Smooth muscle cell (in vitro differentiated cells): ENCODE measurements around the gene SKAP1. TPM values are rescaled to one million over a fixed set of nuclear protein-coding genes. Genes with fewer than 3 reads are reported as not detected.

Source experiments
- DNase-seq: peaks from one replicate; lab custom pipeline; 2025; ENCODE audit not compliant: unreplicated experiment; lab: John Stamatoyannopoulos, UW
- H2AFZ ChIP-seq: fragments of 200-600 bp; sonication (generic); 2 replicates; pipeline ENCODE4 v1.6.0; 2016; ENCODE audit warnings: antibody characterized with exemption, low read depth, mild to moderate bottlenecking
- H3F3A ChIP-seq: fragments of 200-600 bp; sonication (generic); 2 replicates; pipeline ENCODE4 v1.6.0; 2017; ENCODE audit warnings: antibody characterized with exemption, low read depth
- H3K27ac ChIP-seq: fragments of 200-600 bp; sonication (generic); 2 replicates; pipeline ENCODE4 v1.5.1; 2016; ENCODE audit warnings: low read depth, mild to moderate bottlenecking
- H3K27me3 ChIP-seq: fragments of 200-600 bp; sonication (generic); 2 replicates; pipeline ENCODE4 v1.6.1; 2016; ENCODE audit warnings: low read depth, mild to moderate bottlenecking
- H3K36me3 ChIP-seq: fragments of 200-600 bp; sonication (generic); 2 replicates; pipeline ENCODE4 v1.5.1; 2016; ENCODE audit warnings: low read depth
- H3K4me1 ChIP-seq: fragments of 200-600 bp; sonication (generic); 2 replicates; pipeline ENCODE4 v1.5.1; 2016; ENCODE audit warnings: low read depth
- H3K4me2 ChIP-seq: fragments of 200-600 bp; sonication (generic); 2 replicates; pipeline ENCODE4 v1.6.0; 2016; ENCODE audit warnings: mild to moderate bottlenecking
- H3K4me3 ChIP-seq: fragments of 200-600 bp; sonication (generic); 2 replicates; pipeline ENCODE4 v1.5.1; 2016; ENCODE audit warnings: mild to moderate bottlenecking
- H3K79me2 ChIP-seq: fragments of 200-600 bp; sonication (generic); 2 replicates; pipeline ENCODE4 v1.6.0; 2016; ENCODE audit warnings: low read depth, mild to moderate bottlenecking
- H3K9ac ChIP-seq: fragments of 200-600 bp; sonication (generic); 2 replicates; pipeline ENCODE4 v1.6.0; 2016; ENCODE audit warnings: low read depth
- H3K9me3 ChIP-seq: fragments of 200-600 bp; sonication (generic); replicated peaks from 2 replicates; pipeline ENCODE4 v1.5.1; 2016; ENCODE audit warnings: low read depth
- H4K20me1 ChIP-seq: fragments of 200-600 bp; sonication (generic); 2 replicates; pipeline ENCODE4 v1.6.0; 2016; ENCODE audit warnings: low read depth
- CTCF ChIP-seq: fragments of 200-600 bp; sonication (generic); IDR thresholded peaks from 2 replicates; pipeline ENCODE4 v1.5.1; 2017; ENCODE audit warnings: borderline replicate concordance, mild to moderate bottlenecking, antibody characterized with exemption; ENCODE audit not compliant: insufficient read depth, poor library complexity, severe bottlenecking
- WGBS: methylation state at CpG from one replicate; pipeline ENCODE4 v1.1.7; 2016; ENCODE audit warnings: low lambda C conversion rate; 5-methylcytosine and 5-hydroxymethylcytosine counted together
- polyA plus RNA-seq: library from polyadenylated mRNA; unstranded; fragments of >200 nt; fragmentation: Nextera tagmentation; extraction: Ambion mirVana; gene quantifications from 2 replicates; pipeline ENCODE4 v1.2.1, GENCODE V29; 2016
- total RNA-seq: library from RNA; depleted of rRNA; stranded (reverse); fragments of >200 nt; gene quantifications from 2 replicates; pipeline ENCODE4 v1.2.3, GENCODE V29; 2014

The SKAP1 gene
- total and polyA plus RNA-seq, 2 experiments from 2014 or later = not detected

- H3K9me3 ChIP-seq = no peaks in the 10 kb centered on the region
- no peaks in the 10 kb centered on the region for H3K79me2 ChIP-seq
- no peaks in the 10 kb centered on the region for H4K20me1 ChIP-seq
- H3K27me3 ChIP-seq = peaks cover 58% of the 10 kb centered on the region
- H3K27ac ChIP-seq = no peak overlapping the region
- H3K4me3 ChIP-seq = no peak overlapping the region
- H2AFZ ChIP-seq = no peak overlapping the region
- TF ChIP-seq CTCF = no peak
- no peak for DNase-seq
- H3K4me1 ChIP-seq = no peaks in the 10 kb centered on the region
- H3K36me3 ChIP-seq = no peaks in the 10 kb centered on the region
- H3K9ac ChIP-seq = no peak overlapping the region
- 78% methylated on average over 2 of the region's 2 CpGs for WGBS
- no peak overlapping the region for H3K4me2 ChIP-seq
- no peaks in the 10 kb centered on the region for H3F3A ChIP-seq
Observed at GRCh38 chr17:48356866-48357265, 73.1 kb downstream of the SKAP1 start.

DNA sequence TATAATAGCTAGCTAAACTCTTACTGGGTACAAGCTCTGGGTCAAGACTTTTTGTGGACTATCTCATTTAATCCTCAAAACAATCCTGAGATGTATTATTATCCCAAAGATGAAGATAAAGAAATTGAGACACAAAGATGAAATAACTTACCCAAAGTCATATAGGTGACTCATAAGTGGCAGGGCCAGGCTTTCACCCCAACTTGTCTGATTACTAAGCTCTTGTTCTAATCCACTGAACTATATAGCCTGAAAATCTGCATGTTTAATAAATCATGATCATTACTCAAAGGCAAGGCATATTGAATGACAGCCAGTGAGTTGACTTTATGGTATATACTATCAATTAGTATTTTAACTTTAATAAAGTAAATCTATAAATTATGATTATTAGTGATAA lies 77.4 kb downstream of the SKAP1 start:
- Histone ChIP-seq H3K4me2 (no peak overlapping the region), H4K20me1 (no peaks in the 10 kb centered on the region), H3K9ac (no peak overlapping the region), H2AFZ (no peak overlapping the region), H3F3A (no peaks in the 10 kb centered on the region), H3K79me2 (no peaks in the 10 kb centered on the region), H3K27ac (no peak overlapping the region), H3K4me3 (no peak overlapping the region), H3K4me1 (no peaks in the 10 kb centered on the region), H3K9me3 (no peaks in the 10 kb centered on the region), H3K27me3 (peaks cover 58% of the 10 kb centered on the region), H3K36me3 (no peaks in the 10 kb centered on the region)
- DNase-seq = no peak
- TF ChIP-seq CTCF = no peak

DNA sequence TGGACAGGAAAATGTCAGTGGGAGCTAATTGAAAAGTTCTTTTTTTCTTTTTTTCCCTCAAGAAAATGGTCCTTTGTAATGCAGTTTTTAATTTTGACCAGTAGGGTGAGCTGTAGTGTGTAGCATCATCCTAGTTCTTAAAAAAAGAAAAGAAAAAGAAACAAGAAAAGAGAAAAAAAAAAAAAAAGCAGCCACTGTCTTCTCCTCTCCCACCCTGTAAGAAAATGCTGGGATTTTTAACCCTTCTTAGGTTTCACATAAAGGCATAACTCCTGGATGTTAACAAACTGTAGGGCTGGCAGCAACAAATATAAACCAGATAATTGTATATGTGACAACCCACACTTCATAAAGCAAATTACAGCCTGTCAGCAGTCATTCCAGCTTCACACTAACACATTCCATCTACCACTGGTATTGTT lies 78.1 kb downstream of the SKAP1 start:
- H3K9me3 ChIP-seq = no peaks in the 10 kb centered on the region
- DNase-seq = no peak
- H3K4me1 ChIP-seq = no peaks in the 10 kb centered on the region
- no peak overlapping the region for H3K9ac ChIP-seq
- H3K79me2 ChIP-seq = no peaks in the 10 kb centered on the region
- H3F3A ChIP-seq = no peaks in the 10 kb centered on the region
- no peak overlapping the region for H3K27ac ChIP-seq
- no peaks in the 10 kb centered on the region for H3K36me3 ChIP-seq
- peak; percentile 72 for TF ChIP-seq CTCF
- H3K4me3 ChIP-seq = no peak overlapping the region
- peaks cover 58% of the 10 kb centered on the region for H3K27me3 ChIP-seq
- H3K4me2 ChIP-seq = no peak overlapping the region
- H2AFZ ChIP-seq = no peak overlapping the region
- no peaks in the 10 kb centered on the region for H4K20me1 ChIP-seq

DNA sequence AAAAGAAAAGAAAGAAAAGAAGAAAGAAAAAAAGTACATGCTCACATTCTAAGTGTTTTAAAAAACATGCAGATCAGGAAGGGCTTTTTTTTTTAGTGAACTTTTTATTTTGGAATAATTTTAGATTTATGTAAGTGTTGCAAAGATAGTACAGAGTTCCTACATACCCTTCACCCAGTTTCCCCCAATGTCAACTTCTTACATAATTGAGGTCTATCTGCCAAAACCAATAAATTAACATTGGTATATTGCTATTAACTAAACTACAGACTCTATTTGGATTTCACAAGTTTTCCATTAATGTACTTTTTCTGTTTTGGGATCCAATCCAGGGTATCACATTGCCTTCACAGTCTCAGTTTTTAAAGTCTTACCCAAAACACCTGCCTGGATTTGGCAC lies 81.7 kb downstream of the SKAP1 start:
- Histone ChIP-seq H3K36me3 (no peaks in the 10 kb centered on the region), H4K20me1 (no peaks in the 10 kb centered on the region), H3K27ac (no peak overlapping the region), H2AFZ (no peak overlapping the region), H3K4me3 (no peak overlapping the region), H3K4me1 (no peaks in the 10 kb centered on the region), H3K9ac (no peak overlapping the region), H3K4me2 (no peak overlapping the region), H3K9me3 (no peaks in the 10 kb centered on the region), H3F3A (no peaks in the 10 kb centered on the region), H3K27me3 (peaks cover 51% of the 10 kb centered on the region), H3K79me2 (no peaks in the 10 kb centered on the region)
- DNase-seq = no peak
- TF ChIP-seq CTCF = no peak
